H1 (cell line): ENCODE data around the gene OLFM2. TPM values are rescaled to one million over a fixed set of nuclear protein-coding genes. Genes with fewer than 3 reads are reported as not detected.

Source experiments
- BRCA1 ChIP-seq: IDR thresholded peaks from 2 replicates; pipeline ENCODE4 v1.6.1; 2012; ENCODE audit warnings: low read depth, low read length, improper control_type of control experiment
- CHD1 ChIP-seq: IDR thresholded peaks from 2 replicates; pipeline ENCODE4 v1.6.1; 2012; ENCODE audit warnings: low read depth, low read length, improper control_type of control experiment
- SIX5 ChIP-seq: IDR thresholded peaks from 2 replicates; pipeline ENCODE4 v1.6.1; 2011; ENCODE audit warnings: mild to moderate bottlenecking, low read depth, low read length
- SUZ12 ChIP-seq: fragments of 200-600 bp; sonication (generic); IDR thresholded peaks from 2 replicates; pipeline ENCODE4 v1.6.1; 2012; ENCODE audit warnings: mild to moderate bottlenecking, inconsistent platforms, low read length, moderate library complexity, mixed read lengths
- YY1 ChIP-seq: IDR thresholded peaks from 2 replicates; pipeline ENCODE4 v1.6.1; 2011; ENCODE audit warnings: low read depth, mild to moderate bottlenecking, low read length
- polyA plus RNA-seq, 7 experiments: library from polyadenylated mRNA; depleted of rRNA in 3 of 7; stranded (reverse) in 5 of 7; unstranded in 2 of 7; fragments of >200 nt in 5 of 7; fragments of 200-250 nt in 2 of 7; gene quantifications; 1 replicate in 5 of 7; 2 replicates in 1 of 7; 4 replicates in 1 of 7; pipeline versions ENCODE4 v1.2.1 to v1.2.3, GENCODE V29; 2011 to 2013; ENCODE audit warnings: missing spikeins in 2 of 7, mixed read lengths in 2 of 7
- total RNA-seq: library from RNA; stranded (reverse); fragmentation: NEBNext Ultra II Directional; extraction: Animal tissue kit (Norgen Biotek cat#: 25700); gene quantifications from 2 replicates; pipeline ENCODE4 v1.2.1, GENCODE V29; 2021

The OLFM2 gene
- total and polyA plus RNA-seq, 2 of the 8 experiments (the other 6 are each of a cell fraction or from before 2014, with no cell fraction given), result 68.2 to 151 TPM

DNA sequence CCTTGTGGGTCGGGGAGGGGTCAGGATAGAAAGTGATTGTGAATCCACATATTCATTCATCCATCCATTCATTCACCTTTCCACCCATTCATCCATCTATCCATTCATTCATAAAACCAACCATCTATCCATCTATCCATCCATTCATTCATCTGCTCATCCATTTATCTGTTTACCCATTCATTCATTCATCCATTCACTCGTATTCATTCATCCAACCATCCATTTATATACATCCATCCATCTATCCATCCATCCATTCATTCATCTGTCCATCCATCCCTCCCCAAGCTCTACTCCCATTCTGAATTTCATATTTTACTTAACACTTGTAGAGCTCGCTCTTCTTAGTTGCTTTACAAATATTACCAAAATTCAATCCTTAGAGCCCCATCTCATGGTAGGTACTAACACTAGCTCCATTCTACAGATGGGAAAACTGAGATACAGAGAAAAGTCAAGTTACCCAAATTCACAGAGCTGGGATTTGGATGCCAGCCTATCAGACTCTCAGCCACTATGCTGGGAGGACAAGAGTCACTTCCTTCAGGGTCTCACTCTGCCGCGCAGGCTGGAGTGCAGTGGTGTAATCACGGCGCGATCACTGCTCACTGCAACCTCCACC is 63.6 kb downstream of the OLFM2 start (continued):
- TF ChIP-seq SIX5 (no peak), YY1 (no peak), SUZ12 (no peak), BRCA1 (no peak), CHD1 (no peak)
